GM19023 (cell line): ENCODE measurements around the gene LAMA2.

Source experiments
- ATAC-seq: cut with Tn5 transposase; IDR thresholded peaks from one replicate; pipeline ENCODE4 v1.9.1; 2021; ENCODE audit warnings: mild to moderate bottlenecking, moderate library complexity; ENCODE audit not compliant: unreplicated experiment

Gene LAMA2

GRCh38 chr6:129344379-129344778, 461.4 kb downstream of the LAMA2 start:
- ATAC-seq: no peak

GRCh38 chr6:129345890-129346289, 463.0 kb downstream of the LAMA2 start:
- no peak for ATAC-seq

GRCh38 chr6:129346964-129347363, 464.0 kb downstream of the LAMA2 start:
- no peak for ATAC-seq

GRCh38 chr6:129350278-129350677, 467.3 kb downstream of the LAMA2 start:
- ATAC-seq: no peak

- no peak for ATAC-seq
Measured at GRCh38 chr6:129351807-129352206, 468.9 kb downstream of the LAMA2 start.

- ATAC-seq: no peak
Measured at GRCh38 chr6:129353067-129353466, 470.1 kb downstream of the LAMA2 start.

GRCh38 chr6:129356129-129356528, 473.2 kb downstream of the LAMA2 start:
- no peak for ATAC-seq

- no peak for ATAC-seq
Measured at GRCh38 chr6:129359811-129360681, 477.1 kb downstream of the LAMA2 start.

GRCh38 chr6:129360682-129360955, 477.7 kb downstream of the LAMA2 start:
- no peak for ATAC-seq

GRCh38 chr6:129364037-129364436, 481.1 kb downstream of the LAMA2 start:
- no peak for ATAC-seq

GRCh38 chr6:129364767-129365166, 481.8 kb downstream of the LAMA2 start:
- no peak for ATAC-seq

- no peak for ATAC-seq
Measured at GRCh38 chr6:129368076-129368475, 485.1 kb downstream of the LAMA2 start.

GRCh38 chr6:129368970-129369369, 486.0 kb downstream of the LAMA2 start:
- ATAC-seq: no peak

GRCh38 chr6:129369737-129370136, 486.8 kb downstream of the LAMA2 start:
- ATAC-seq: no peak

- no peak for ATAC-seq
Measured at GRCh38 chr6:129370268-129370916, 487.5 kb downstream of the LAMA2 start.

- ATAC-seq: no peak
Measured at GRCh38 chr6:129381885-129382284, 498.9 kb downstream of the LAMA2 start.

- no peak for ATAC-seq
Measured at GRCh38 chr6:129382916-129383315, 500.0 kb downstream of the LAMA2 start.

- no peak for ATAC-seq
Measured at GRCh38 chr6:129385117-129385516, 502.2 kb downstream of the LAMA2 start.

- no peak for ATAC-seq
Measured at GRCh38 chr6:129390900-129391299, 508.0 kb downstream of the LAMA2 start.

GRCh38 chr6:129393654-129394053, 510.7 kb downstream of the LAMA2 start:
- no peak for ATAC-seq

GRCh38 chr6:129398764-129399163, 515.8 kb downstream of the LAMA2 start:
- no peak for ATAC-seq

- ATAC-seq: no peak
Measured at GRCh38 chr6:129402244-129402643, 519.3 kb downstream of the LAMA2 start.

- no peak for ATAC-seq
Measured at GRCh38 chr6:129411092-129411491, 528.2 kb downstream of the LAMA2 start.
